ENCODE results near the gene KAT8. TPM values are rescaled to one million over a fixed set of nuclear protein-coding genes. Genes with fewer than 3 reads are reported as not detected.

Gene KAT8
- total and polyA plus RNA-seq, 10 of the 15 experiments (the other 5 are each of a cell fraction or from before 2014, with no cell fraction given): 5.5 to 55.8 (median 39.6) TPM

- TF ChIP-seq ATF7 (IDR thresholded peaks at IDR 0.05; ENCODE audit: low read depth) (no peak), TBL1XR1 (IDR thresholded peaks at IDR 0.05; ENCODE audit: low read depth, low read length) (no peak), EED (IDR thresholded peaks at IDR 0.05; ENCODE audit: low read depth) (no peak), HDAC2 (IDR thresholded peaks at IDR 0.05) (no peak), ZNF384 (IDR thresholded peaks at IDR 0.05; ENCODE audit: borderline replicate concordance, low read depth, low read length) (no peak), CEBPZ (IDR thresholded peaks at IDR 0.05; ENCODE audit: low read depth, low read length) (no peak), KAT2A (conservative IDR thresholded peaks at IDR 0.05; ENCODE audit: control insufficient read depth, low read depth, low read length) (no peak), NKRF (conservative IDR thresholded peaks at IDR 0.05) (peak; percentile 74; the same call in 1 of the 2 replicates), BRCA1 (IDR thresholded peaks at IDR 0.05; ENCODE audit: low read depth, low read length) (no peak), ZNF592 (IDR thresholded peaks at IDR 0.05) (no peak), RB1 (IDR thresholded peaks at IDR 0.05; ENCODE audit: borderline replicate concordance) (0 out of 2 replicates have a peak, but pooled peaks have one; percentile 56), POLR2AphosphoS2 (IDR thresholded peaks at IDR 0.05; ENCODE audit: low read depth, low read length) (no peak), EZH2 (IDR thresholded peaks at IDR 0.05; ENCODE audit: borderline replicate concordance, control insufficient read depth, low read depth, low read length) (no peak), IRF3 (IDR thresholded peaks at IDR 0.05) (0 out of 2 replicates have a peak, but pooled peaks have one; percentile 23), NR2C2 (IDR thresholded peaks at IDR 0.05; ENCODE audit: borderline replicate concordance, control insufficient read depth, insufficient read length, low read depth) (no peak), YY1 (IDR thresholded peaks at IDR 0.05; ENCODE audit: low read depth, low read length) (peak; percentile 84), MXI1 (IDR thresholded peaks at IDR 0.05; ENCODE audit: low read depth, low read length) (no peak), MEF2A (IDR thresholded peaks at IDR 0.05; ENCODE audit: insufficient read depth, low read depth, low read length) (no peak)
These were observed 9.2 kb upstream of the KAT8 start, which contains the start of gene BCKDK (continued) for GRCh38 chr16:31108035-31108793.

All from GM12878 (cell line).